IPS-18a (cell line): Measurements from ENCODE around the gene SLCO1B3.

Source experiments
- H3K27ac ChIP-seq: one replicate; pipeline ENCODE4 v1.5.1; 2013; ENCODE audit warnings: low read length
- H3K27me3 ChIP-seq: one replicate; pipeline ENCODE4 v1.6.1; 2013; ENCODE audit warnings: mild to moderate bottlenecking, low read length; ENCODE audit not compliant: control insufficient read depth, insufficient read depth
- H3K36me3 ChIP-seq: one replicate; pipeline ENCODE4 v1.6.1; 2013; ENCODE audit warnings: low read depth, low read length; ENCODE audit not compliant: control insufficient read depth
- H3K4me1 ChIP-seq: one replicate; pipeline ENCODE4 v1.6.1; 2013; ENCODE audit warnings: low read depth, low read length; ENCODE audit not compliant: control insufficient read depth
- H3K4me3 ChIP-seq: one replicate; pipeline ENCODE4 v1.5.1; 2013; ENCODE audit warnings: low read length
- H3K9ac ChIP-seq: one replicate; pipeline ENCODE4 v1.6.1; 2013; ENCODE audit warnings: mild to moderate bottlenecking, low read length, moderate library complexity
- H3K9me3 ChIP-seq: one replicate; pipeline ENCODE4 v1.6.1; 2013; ENCODE audit warnings: low read depth, low read length; ENCODE audit not compliant: control insufficient read depth

SLCO1B3 gene

DNA sequence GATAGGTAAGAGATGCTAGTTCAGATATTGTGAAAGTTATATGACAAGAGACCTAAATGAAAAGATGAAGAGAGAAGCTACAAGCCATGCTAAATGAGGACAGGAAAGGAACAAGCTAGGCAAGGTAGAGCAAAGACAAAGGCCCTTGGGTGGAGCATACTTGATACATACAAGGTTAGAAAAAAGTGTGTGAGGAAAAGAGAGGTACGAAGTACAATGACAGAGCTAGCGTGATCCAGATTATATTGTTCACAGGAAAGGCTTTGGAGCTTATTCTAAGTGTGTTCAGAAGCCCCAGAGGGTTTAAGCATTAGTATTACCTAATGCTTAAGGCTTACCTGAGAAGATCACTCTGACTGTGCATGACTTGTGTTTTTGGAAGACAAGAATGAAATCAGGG lies 75.0 kb downstream of the SLCO1B3 start:
- Histone ChIP-seq H3K27ac (no peak overlapping the region), H3K36me3 (no peaks in the 10 kb centered on the region), H3K9ac (no peak overlapping the region), H3K4me3 (no peak overlapping the region), H3K27me3 (no peaks in the 10 kb centered on the region), H3K9me3 (peaks cover 4% of the 10 kb centered on the region), H3K4me1 (no peaks in the 10 kb centered on the region)

- no peak overlapping the region for H3K9ac ChIP-seq
- H3K4me3 ChIP-seq: no peak overlapping the region
- peaks cover 2% of the 10 kb centered on the region for H3K9me3 ChIP-seq
- no peaks in the 10 kb centered on the region for H3K27me3 ChIP-seq
- H3K36me3 ChIP-seq: no peaks in the 10 kb centered on the region
- H3K4me1 ChIP-seq: no peaks in the 10 kb centered on the region
- no peak overlapping the region for H3K27ac ChIP-seq
Measured at GRCh38 chr12:20917269-20917668, 106.8 kb downstream of the SLCO1B3 start.

DNA sequence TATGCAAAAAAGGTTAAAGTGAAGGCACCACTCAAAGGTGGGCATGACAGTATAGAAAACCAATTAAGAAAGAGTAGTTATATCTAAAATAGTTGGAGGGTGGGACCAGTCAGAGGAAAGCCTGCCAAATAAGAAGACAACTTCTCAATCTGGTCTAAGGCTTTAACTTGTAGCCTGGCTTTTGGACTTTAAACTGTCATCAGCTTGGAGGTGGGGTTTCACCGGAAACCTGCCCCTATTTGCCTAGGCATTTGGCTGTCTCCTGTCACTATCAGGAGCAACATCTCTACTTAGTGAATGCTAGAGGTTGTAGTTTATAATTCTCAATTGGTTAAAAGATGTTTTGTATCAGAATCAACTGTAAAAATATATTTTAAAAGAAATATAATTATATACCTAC lies 107.3 kb downstream of the SLCO1B3 start:
- H3K36me3 ChIP-seq: no peaks in the 10 kb centered on the region
- no peak overlapping the region for H3K9ac ChIP-seq
- H3K4me3 ChIP-seq: no peak overlapping the region
- no peaks in the 10 kb centered on the region for H3K27me3 ChIP-seq
- H3K9me3 ChIP-seq: peaks cover 2% of the 10 kb centered on the region
- H3K4me1 ChIP-seq: no peaks in the 10 kb centered on the region
- no peak overlapping the region for H3K27ac ChIP-seq

- Histone ChIP-seq H3K27ac (no peak overlapping the region), H3K9ac (no peak overlapping the region), H3K4me1 (no peaks in the 10 kb centered on the region), H3K36me3 (no peaks in the 10 kb centered on the region), H3K27me3 (no peaks in the 10 kb centered on the region), H3K4me3 (no peak overlapping the region), H3K9me3 (no peaks in the 10 kb centered on the region)
Measured at GRCh38 chr12:20931894-20932293, 121.4 kb downstream of the SLCO1B3 start.

- H3K27ac ChIP-seq: no peak overlapping the region
- H3K9ac ChIP-seq: no peak overlapping the region
- no peaks in the 10 kb centered on the region for H3K9me3 ChIP-seq
- H3K27me3 ChIP-seq: no peaks in the 10 kb centered on the region
- no peak overlapping the region for H3K4me3 ChIP-seq
- no peaks in the 10 kb centered on the region for H3K36me3 ChIP-seq
- H3K4me1 ChIP-seq: no peaks in the 10 kb centered on the region
Measured at GRCh38 chr12:20946732-20947131, 136.2 kb downstream of the SLCO1B3 start.

- no peak overlapping the region for H3K27ac ChIP-seq
- H3K4me1 ChIP-seq: no peaks in the 10 kb centered on the region
- no peak overlapping the region for H3K4me3 ChIP-seq
- no peaks in the 10 kb centered on the region for H3K36me3 ChIP-seq
- H3K9me3 ChIP-seq: no peaks in the 10 kb centered on the region
- H3K27me3 ChIP-seq: no peaks in the 10 kb centered on the region
- H3K9ac ChIP-seq: no peak overlapping the region
Measured at GRCh38 chr12:20950248-20950647, 139.7 kb downstream of the SLCO1B3 start.

DNA sequence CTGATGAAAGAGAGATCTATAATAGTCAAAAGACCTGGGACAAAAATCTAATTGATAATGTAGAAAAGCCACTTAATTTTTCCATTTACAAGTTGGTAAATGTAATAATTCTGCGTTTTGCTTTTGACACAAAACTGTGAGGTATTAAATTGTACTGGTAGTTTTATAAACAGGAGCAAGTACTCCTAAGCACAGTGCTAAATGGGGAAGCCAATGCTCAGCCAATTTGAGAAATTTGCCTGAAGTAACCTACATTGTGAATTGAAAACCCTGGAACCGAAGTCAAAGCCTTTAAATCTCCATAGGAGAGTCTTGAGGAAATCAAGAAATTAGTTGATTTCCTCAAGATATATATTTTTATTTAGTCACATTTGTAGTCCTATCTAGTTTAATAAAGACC lies 152.8 kb downstream of the SLCO1B3 start:
- H3K4me1 ChIP-seq: no peaks in the 10 kb centered on the region
- H3K27ac ChIP-seq: no peak overlapping the region
- H3K9ac ChIP-seq: no peak overlapping the region
- H3K4me3 ChIP-seq: no peak overlapping the region
- H3K36me3 ChIP-seq: no peaks in the 10 kb centered on the region
- H3K9me3 ChIP-seq: peaks cover 5% of the 10 kb centered on the region
- no peaks in the 10 kb centered on the region for H3K27me3 ChIP-seq

- H3K27ac ChIP-seq: no peak overlapping the region
- peaks cover 5% of the 10 kb centered on the region for H3K9me3 ChIP-seq
- no peak overlapping the region for H3K4me3 ChIP-seq
- H3K27me3 ChIP-seq: no peaks in the 10 kb centered on the region
- no peak overlapping the region for H3K9ac ChIP-seq
- H3K4me1 ChIP-seq: no peaks in the 10 kb centered on the region
- no peaks in the 10 kb centered on the region for H3K36me3 ChIP-seq
Measured at GRCh38 chr12:20963762-20964161, 153.3 kb downstream of the SLCO1B3 start.
